Body of pancreas (tissue), 4 donors: Measurements from ENCODE around the gene CCDC182.

Experiments used
- POLR2A ChIP-seq, 3 donors: fragments of 450-650 bp; IDR thresholded peaks; one replicate each; pipeline ENCODE4 v1.6.1; 2016; ENCODE audit warnings: antibody characterized with exemption in 3 of 3, mild to moderate bottlenecking in 2 of 3
- TF ChIP-seq, protein P1 (sequence below), 7 experiments: fragments of 450-650 bp in 4 of 7; fragments of 200-600 bp in 3 of 7; sonication (generic) in 3 of 7; IDR thresholded peaks; one replicate each; pipeline ENCODE4 v1.5.1; 2016 to 2019; ENCODE audit warnings: antibody characterized with exemption in 7 of 7

DNA sequence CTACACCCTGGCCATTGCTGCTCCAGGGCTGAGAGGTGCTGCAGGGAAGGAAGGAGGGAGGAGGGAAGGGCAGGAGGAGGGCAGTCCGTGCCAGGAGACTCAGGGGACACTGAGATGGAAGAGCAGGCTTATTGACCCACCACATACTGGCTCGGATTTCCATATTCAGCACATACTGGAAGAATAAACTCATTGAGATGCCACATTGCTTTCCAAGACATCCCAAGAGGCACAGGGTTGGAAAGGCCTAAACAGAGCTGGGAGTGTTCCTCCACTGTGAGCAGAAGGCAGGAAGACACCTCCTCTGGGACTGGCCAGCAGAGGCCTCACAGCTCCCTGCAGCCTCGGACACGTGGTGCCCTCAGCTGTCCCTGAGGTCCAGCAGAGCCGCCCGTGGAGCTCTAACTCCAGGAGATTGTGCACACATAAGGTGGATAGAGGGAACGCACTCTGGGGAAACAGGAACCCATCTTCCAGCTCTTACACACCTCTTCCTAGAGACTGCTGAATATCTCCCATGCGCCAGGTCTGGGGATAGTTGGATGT is 17.4 kb downstream of the CCDC182 start:
- TF ChIP-seq, protein P1, sequence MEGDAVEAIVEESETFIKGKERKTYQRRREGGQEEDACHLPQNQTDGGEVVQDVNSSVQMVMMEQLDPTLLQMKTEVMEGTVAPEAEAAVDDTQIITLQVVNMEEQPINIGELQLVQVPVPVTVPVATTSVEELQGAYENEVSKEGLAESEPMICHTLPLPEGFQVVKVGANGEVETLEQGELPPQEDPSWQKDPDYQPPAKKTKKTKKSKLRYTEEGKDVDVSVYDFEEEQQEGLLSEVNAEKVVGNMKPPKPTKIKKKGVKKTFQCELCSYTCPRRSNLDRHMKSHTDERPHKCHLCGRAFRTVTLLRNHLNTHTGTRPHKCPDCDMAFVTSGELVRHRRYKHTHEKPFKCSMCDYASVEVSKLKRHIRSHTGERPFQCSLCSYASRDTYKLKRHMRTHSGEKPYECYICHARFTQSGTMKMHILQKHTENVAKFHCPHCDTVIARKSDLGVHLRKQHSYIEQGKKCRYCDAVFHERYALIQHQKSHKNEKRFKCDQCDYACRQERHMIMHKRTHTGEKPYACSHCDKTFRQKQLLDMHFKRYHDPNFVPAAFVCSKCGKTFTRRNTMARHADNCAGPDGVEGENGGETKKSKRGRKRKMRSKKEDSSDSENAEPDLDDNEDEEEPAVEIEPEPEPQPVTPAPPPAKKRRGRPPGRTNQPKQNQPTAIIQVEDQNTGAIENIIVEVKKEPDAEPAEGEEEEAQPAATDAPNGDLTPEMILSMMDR (IDR thresholded peaks at IDR 0.05) = no peak
- no peak for TF ChIP-seq POLR2A (IDR thresholded peaks at IDR 0.05)
